ENCODE results near the gene IQCC. TPM values are rescaled to one million over a fixed set of nuclear protein-coding genes. Genes with fewer than 3 reads are reported as not detected.

The IQCC gene
- polyA plus RNA-seq, 1 donor (not counting 4 experiments of a cell fraction or from before 2014, with no cell fraction given): 1.5 TPM

GRCh38 chr1:32181563-32181962 is 23.9 kb upstream of the IQCC start:
- Histone ChIP-seq H3K4me3 (ENCODE audit: control insufficient read depth in 2 of 3, extremely low read depth in 1 of 3, insufficient read depth in 2 of 3, low read depth in 1 of 3, low read length in 3 of 3) (peak overlapping the region in 2 of 3 experiments; percentile 70 to 95), H2AFZ (ENCODE audit: control insufficient read depth, low read length) (no peak overlapping the region), H3K79me2 (ENCODE audit: control insufficient read depth, insufficient read depth, low read length) (peaks cover 53% of the 10 kb centered on the region), H3K4me2 (ENCODE audit: control insufficient read depth, extremely low read depth, insufficient read depth, low read depth, low read length) (peak overlapping the region; percentile 87), H3K4me1 (ENCODE audit: control insufficient read depth, extremely low read depth, insufficient read depth, low read length) (peaks cover 19% of the 10 kb centered on the region), H3K9me1 (ENCODE audit: control insufficient read depth, extremely low read depth, insufficient read depth, low read length) (peaks cover 7% of the 10 kb centered on the region), H3K9me3 (ENCODE audit: control insufficient read depth, low read depth, low read length) (no peaks in the 10 kb centered on the region), H3K27me3 (ENCODE audit: control insufficient read depth, extremely low read depth, insufficient read depth, low read length) (no peaks in the 10 kb centered on the region), H3K27ac (ENCODE audit: control insufficient read depth, insufficient read depth, low read length) (no peak overlapping the region), H3K9ac (ENCODE audit: control insufficient read depth, extremely low read depth, insufficient read depth, low read length) (no peak overlapping the region), H4K20me1 (ENCODE audit: control insufficient read depth, extremely low read depth, insufficient read depth, low read length) (peaks cover 4% of the 10 kb centered on the region), H3K36me3 (ENCODE audit: control insufficient read depth in 2 of 2, extremely low read depth in 1 of 2, insufficient read depth in 2 of 2, low read length in 2 of 2) (peaks cover 13 to 39% of the 10 kb centered on the region in 2 experiments)
- TF ChIP-seq EZH2 (IDR thresholded peaks at IDR 0.05; ENCODE audit: low read length) (no peak), CTCF (optimal IDR thresholded peaks at IDR 0.05 in 1 of 3, IDR thresholded peaks at IDR 0.05 in 1 of 3, conservative IDR thresholded peaks at IDR 0.05 in 1 of 3; ENCODE audit: extremely low read depth in 1 of 3, insufficient read depth in 2 of 3, low read length in 3 of 3) (no peak)
- dilution Hi-C loops (cut with MboI; ENCODE audit: extremely low pct_ligation_motif_present, low sequenced_read_pairs): no loop called here
- no peak for DNase-seq (ENCODE audit: low read depth, low spot score)
- FAIRE-seq: no peak

GRCh38 chr1:32182060-32182459 is 23.4 kb upstream of the IQCC start:
- Histone ChIP-seq H2AFZ (ENCODE audit: control insufficient read depth, low read length) (no peak overlapping the region), H3K4me2 (ENCODE audit: control insufficient read depth, extremely low read depth, insufficient read depth, low read depth, low read length) (peak overlapping the region; percentile 87), H3K4me3 (ENCODE audit: control insufficient read depth in 2 of 3, extremely low read depth in 1 of 3, insufficient read depth in 2 of 3, low read depth in 1 of 3, low read length in 3 of 3) (peak overlapping the region in 1 of 3 experiments; percentile 26), H4K20me1 (ENCODE audit: control insufficient read depth, extremely low read depth, insufficient read depth, low read length) (peaks cover 4% of the 10 kb centered on the region), H3K9ac (ENCODE audit: control insufficient read depth, extremely low read depth, insufficient read depth, low read length) (no peak overlapping the region), H3K4me1 (ENCODE audit: control insufficient read depth, extremely low read depth, insufficient read depth, low read length) (peaks cover 19% of the 10 kb centered on the region), H3K27me3 (ENCODE audit: control insufficient read depth, extremely low read depth, insufficient read depth, low read length) (no peaks in the 10 kb centered on the region), H3K36me3 (ENCODE audit: control insufficient read depth in 2 of 2, extremely low read depth in 1 of 2, insufficient read depth in 2 of 2, low read length in 2 of 2) (peaks cover 13 to 42% of the 10 kb centered on the region in 2 experiments), H3K79me2 (ENCODE audit: control insufficient read depth, insufficient read depth, low read length) (peaks cover 55% of the 10 kb centered on the region), H3K9me1 (ENCODE audit: control insufficient read depth, extremely low read depth, insufficient read depth, low read length) (peaks cover 7% of the 10 kb centered on the region), H3K9me3 (ENCODE audit: control insufficient read depth, low read depth, low read length) (no peaks in the 10 kb centered on the region), H3K27ac (ENCODE audit: control insufficient read depth, insufficient read depth, low read length) (no peak overlapping the region)
- no peak for TF ChIP-seq CTCF (optimal IDR thresholded peaks at IDR 0.05 in 1 of 3, IDR thresholded peaks at IDR 0.05 in 1 of 3, conservative IDR thresholded peaks at IDR 0.05 in 1 of 3; ENCODE audit: extremely low read depth in 1 of 3, insufficient read depth in 2 of 3, low read length in 3 of 3)
- TF ChIP-seq EZH2 (IDR thresholded peaks at IDR 0.05; ENCODE audit: low read length): no peak
- FAIRE-seq (no peak), DNase-seq (ENCODE audit: low read depth, low spot score) (no peak)
- dilution Hi-C loops (cut with MboI; ENCODE audit: extremely low pct_ligation_motif_present, low sequenced_read_pairs): no loop called here

Measured in keratinocyte (primary cell).